GM12875 (cell line): Measurements from ENCODE around the gene CTRL.
A peak's percentile ranks its signal among the peaks of the same experiment; 100 is the strongest.

Source experiments
- H3K4me3 ChIP-seq: one replicate; pipeline ENCODE4 v1.5.1; 2011; ENCODE audit warnings: low read depth, low read length, control low read depth
- CTCF ChIP-seq: IDR thresholded peaks from 2 replicates; pipeline ENCODE4 v1.5.1; 2011; ENCODE audit warnings: low read depth, mild to moderate bottlenecking, control low read depth, inconsistent platforms, low read length, moderate library complexity, borderline replicate concordance; ENCODE audit not compliant: insufficient read depth

Gene CTRL

GRCh38 chr16:67884684-67885083, 47.0 kb downstream of the CTRL start, which contains the start of gene NRN1L:
TSS of gene NRN1L (plus strand) at chr16:67884885. CDS start at chr16:67884904, 19 bp downstream.
- no peak for TF ChIP-seq CTCF
- H3K4me3 ChIP-seq = no peak within 1 kb of the TSS

DNA sequence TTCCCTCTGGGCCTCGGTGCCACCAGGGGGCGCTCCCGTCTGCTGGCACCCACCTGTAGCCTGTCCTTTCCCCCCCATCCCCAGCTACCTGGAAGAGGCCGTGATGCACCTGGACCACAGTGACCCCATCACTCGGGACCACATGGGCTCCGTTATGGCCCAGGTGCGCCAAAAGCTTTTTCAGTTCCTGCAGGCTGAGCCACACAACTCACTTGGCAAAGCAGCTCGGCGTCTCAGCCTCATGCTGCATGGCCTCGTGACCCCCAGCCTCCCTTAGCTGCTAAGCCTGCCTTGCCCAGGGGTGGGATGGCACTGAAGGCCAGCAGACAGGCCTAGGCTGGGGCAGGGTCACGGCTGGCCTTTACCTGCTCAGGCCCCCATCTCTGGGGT, 47.8 kb downstream of the CTRL start:
- no peak overlapping the region for H3K4me3 ChIP-seq
- peak; percentile 89 for TF ChIP-seq CTCF

DNA sequence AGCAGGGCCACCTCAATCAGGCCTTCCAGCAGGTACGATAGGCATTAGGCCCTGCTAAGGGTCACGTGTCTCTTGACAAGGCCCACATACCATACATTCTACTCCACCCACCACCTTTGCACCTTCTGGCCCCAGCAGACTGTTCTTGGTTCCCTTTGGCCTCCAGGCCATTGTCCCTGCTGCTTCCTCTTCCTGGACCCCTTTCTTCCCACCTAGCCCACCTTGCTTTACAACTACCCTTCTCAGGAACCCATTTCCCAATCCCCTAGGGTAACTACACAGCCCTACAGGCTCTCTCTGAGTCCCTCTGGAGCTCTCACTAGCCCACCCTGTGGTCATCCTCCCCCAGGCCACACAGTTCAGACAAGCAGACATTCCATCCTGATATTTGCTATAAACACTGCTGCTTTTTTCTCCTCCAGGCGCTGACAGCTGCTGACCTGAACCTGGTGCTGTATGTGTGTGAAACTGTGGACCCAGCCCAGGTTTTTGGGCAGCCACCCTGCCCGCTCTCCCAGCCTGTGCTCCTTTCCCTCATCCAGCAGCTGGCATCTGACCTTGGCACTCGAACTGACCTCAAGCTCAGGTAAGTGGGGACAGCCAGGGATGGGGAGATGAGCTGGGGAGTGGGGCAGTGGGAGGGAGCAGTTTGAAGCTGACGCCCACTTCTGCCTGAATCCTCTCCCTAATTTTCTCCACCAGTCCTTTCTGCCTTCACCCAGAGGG, 48.4 kb downstream of the CTRL start:
- no peak overlapping the region for H3K4me3 ChIP-seq
- TF ChIP-seq CTCF = no peak

DNA sequence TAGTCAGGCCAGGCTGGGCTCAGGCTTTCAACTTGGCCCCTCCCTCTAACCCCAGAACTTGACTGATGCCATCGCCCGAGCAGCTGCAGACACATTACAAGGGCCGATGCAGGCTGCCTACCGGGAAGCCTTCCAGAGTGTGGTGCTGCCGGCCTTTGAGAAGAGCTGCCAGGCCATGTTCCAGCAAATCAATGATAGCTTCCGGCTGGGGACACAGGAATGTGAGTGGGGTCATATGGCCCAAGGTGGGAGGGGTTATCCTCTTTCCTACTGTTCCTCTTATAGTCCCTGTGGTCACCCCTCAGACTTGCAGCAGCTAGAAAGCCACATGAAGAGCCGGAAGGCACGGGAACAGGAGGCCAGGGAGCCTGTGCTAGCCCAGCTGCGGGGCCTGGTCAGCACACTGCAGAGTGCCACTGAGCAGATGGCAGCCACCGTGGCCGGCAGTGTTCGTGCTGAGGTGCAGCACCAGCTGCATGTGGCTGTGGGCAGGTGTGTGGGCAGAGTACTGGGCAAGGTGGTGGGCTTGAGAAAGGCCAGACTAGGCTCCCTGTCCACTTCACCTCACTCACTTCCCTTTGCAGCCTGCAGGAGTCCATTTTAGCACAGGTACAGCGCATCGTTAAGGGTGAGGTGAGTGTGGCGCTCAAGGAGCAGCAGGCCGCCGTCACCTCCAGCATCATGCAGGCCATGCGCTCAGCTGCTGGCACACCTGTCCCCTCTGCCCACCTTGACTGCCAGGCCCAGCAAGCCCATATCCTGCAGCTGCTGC, 49.1 kb downstream of the CTRL start:
- TF ChIP-seq CTCF = no peak
- no peak overlapping the region for H3K4me3 ChIP-seq

- TF ChIP-seq CTCF = no peak
- no peak overlapping the region for H3K4me3 ChIP-seq
Measured at GRCh38 chr16:67881621-67882161, 50.0 kb downstream of the CTRL start.

DNA sequence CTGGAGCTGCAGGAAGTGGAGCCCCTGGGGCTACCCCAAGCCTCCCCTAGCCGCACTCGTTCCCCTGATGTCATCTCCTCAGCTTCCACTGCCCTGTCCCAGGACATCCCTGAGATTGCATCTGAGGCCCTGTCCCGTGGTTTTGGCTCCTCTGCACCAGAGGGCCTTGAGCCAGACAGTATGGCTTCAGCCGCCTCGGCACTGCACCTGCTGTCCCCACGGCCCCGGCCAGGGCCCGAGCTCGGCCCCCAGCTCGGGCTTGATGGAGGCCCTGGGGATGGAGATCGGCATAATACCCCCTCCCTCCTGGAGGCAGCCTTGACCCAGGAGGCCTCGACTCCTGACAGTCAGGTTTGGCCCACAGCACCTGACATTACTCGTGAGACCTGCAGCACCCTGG, 51.1 kb downstream of the CTRL start:
- no peak overlapping the region for H3K4me3 ChIP-seq
- no peak for TF ChIP-seq CTCF

- no peak for TF ChIP-seq CTCF
- H3K4me3 ChIP-seq = no peak overlapping the region
Measured at GRCh38 chr16:67879936-67880335, 51.7 kb downstream of the CTRL start.
